Gastrocnemius medialis (tissue), 4 donors: ENCODE measurements around the gene CEP350. TPM values are rescaled to one million over a fixed set of nuclear protein-coding genes. Genes with fewer than 3 reads are reported as not detected.

ENCODE experiments used
- ATAC-seq, 2 donors: fragments of 150-250 bp; one replicate each; pipeline ENCODE4 v1.9.1; 2016
- DNase-seq, 2 donors: peaks; one replicate each; pipeline ENCODE4 v3.0.0-alpha.2; 2019
- H3K27ac ChIP-seq, 4 donors: fragments of 200-600 bp; sonication (generic); 1 replicate in 1 of 4; 2 replicates in 3 of 4; pipeline ENCODE4 v1.5.1; 2016 to 2018; ENCODE audit warnings: mild to moderate bottlenecking in 2 of 4, moderate library complexity in 1 of 4
- H3K27me3 ChIP-seq, 3 donors: fragments of 200-600 bp; sonication (generic) in 2 of 3; 1 replicate in 1 of 3; 2 replicates in 2 of 3; pipeline versions ENCODE4 v1.5.1 to v1.6.0; 2016 to 2019; ENCODE audit warnings: mild to moderate bottlenecking in 1 of 3, moderate library complexity in 1 of 3
- H3K36me3 ChIP-seq, 2 donors: fragments of 200-600 bp; sonication (generic) in 1 of 2; one replicate each; pipeline ENCODE4 v1.5.1; 2017 to 2018
- H3K4me1 ChIP-seq, 2 donors: fragments of 200-600 bp; sonication (generic) in 1 of 2; one replicate each; pipeline ENCODE4 v1.5.1; 2016 to 2017; ENCODE audit warnings: mild to moderate bottlenecking in 2 of 2
- H3K4me3 ChIP-seq, 4 donors: fragments of 200-600 bp; sonication (generic) in 3 of 4; 1 replicate in 1 of 4; 2 replicates in 3 of 4; pipeline ENCODE4 v1.5.1; 2016 to 2019; ENCODE audit warnings: mild to moderate bottlenecking in 2 of 4
- H3K9me3 ChIP-seq, 3 donors: fragments of 200-600 bp; sonication (generic) in 2 of 3; 1 replicate in 1 of 3; 2 replicates in 2 of 3; pipeline ENCODE4 v1.5.1; 2016 to 2019
- CTCF ChIP-seq, 5 experiments: fragments of 450-650 bp in 3 of 5; fragments of 200-600 bp in 2 of 5; sonication (generic) in 2 of 5; IDR thresholded peaks in 4 of 5; conservative IDR thresholded peaks in 1 of 5; 1 replicate in 4 of 5; 2 replicates in 1 of 5; pipeline ENCODE4 v1.5.1; 2016 to 2019; ENCODE audit warnings: antibody characterized with exemption in 5 of 5, mild to moderate bottlenecking in 3 of 5, moderate library complexity in 3 of 5
- POLR2A ChIP-seq, 2 donors: fragments of 450-650 bp; IDR thresholded peaks; one replicate each; pipeline ENCODE4 v1.6.1; 2017; ENCODE audit warnings: antibody characterized with exemption in 2 of 2, mild to moderate bottlenecking in 2 of 2, moderate library complexity in 2 of 2
- in situ Hi-C, 4 donors: fragments of 200-750 bp; cut with MboI; loops; one replicate each; pipeline versions ENCODE4 v1.15.0 to v1.8.0; 2017; ENCODE audit warnings: low sequenced_read_pairs in 4 of 4
- intact Hi-C: fragments of 100-400 bp; cut with DNase I; formaldehyde crosslinking; loops from one replicate; pipeline ENCODE4 v1.15.1; 2023; ENCODE audit warnings: low total_unique reads
- total RNA-seq, 4 donors: library from RNA; depleted of rRNA; stranded (reverse); fragments of >200 nt; gene quantifications; one replicate each; pipeline versions ENCODE4 v1.1.0 to v1.2.3, GENCODE V29; 2016

The CEP350 gene
- total RNA-seq, 4 donors from 2014 or later, result 83.7 to 197 (median 157) TPM

- Histone ChIP-seq H3K4me3 (no peak overlapping the region), H3K9me3 (no peaks in the 10 kb centered on the region), H3K27me3 (no peaks in the 10 kb centered on the region), H3K27ac (no peak overlapping the region), H3K36me3 (peaks cover 0 to 85% of the 10 kb centered on the region in 2 donors), H3K4me1 (no peaks in the 10 kb centered on the region)
- DNase-seq (no peak), ATAC-seq (no peak)
- in situ Hi-C loops, result loop anchor here in 3 of 4 donors (25.0 kb wide), 3 partner anchors 94 to 169 kb away; no protein-coding TSS in a partner anchor
- intact Hi-C loops, result no loop called here
- no peak for TF ChIP-seq CTCF (IDR thresholded peaks at IDR 0.05 in 4 of 5, conservative IDR thresholded peaks at IDR 0.05 in 1 of 5)
- TF ChIP-seq POLR2A (IDR thresholded peaks at IDR 0.05), result no peak
Observed at GRCh38 chr1:179917601-179918429, 36.8 kb upstream of the CEP350 start.

DNA sequence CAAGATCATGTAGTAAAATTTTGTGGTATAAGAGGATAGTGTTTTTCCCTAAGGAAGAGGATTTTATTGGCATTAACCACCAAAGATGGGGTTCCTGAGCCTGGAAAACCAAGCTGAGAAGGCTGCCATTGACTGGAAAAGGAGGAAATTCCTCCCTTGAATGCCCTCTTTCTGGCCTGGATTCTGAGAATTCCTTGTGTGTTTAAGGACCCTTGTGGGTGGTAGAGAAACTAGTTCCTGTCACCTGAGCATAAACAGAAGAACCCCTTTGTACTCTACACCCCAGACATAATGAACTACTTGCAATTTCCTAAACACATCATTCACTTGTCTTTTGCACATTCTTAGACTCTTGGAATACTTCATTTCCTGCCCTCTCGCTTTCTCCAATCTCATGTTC, 33.1 kb upstream of the CEP350 start:
- peaks cover 0 to 50% of the 10 kb centered on the region in 2 donors for H3K36me3 ChIP-seq
- in situ Hi-C loops (loop anchor here in 3 of 4 donors (25.0 kb wide), 3 partner anchors 91 to 166 kb away; no protein-coding TSS in a partner anchor), intact Hi-C loops (no loop called here)
- H3K4me1 ChIP-seq, result no peaks in the 10 kb centered on the region
- TF ChIP-seq CTCF (IDR thresholded peaks at IDR 0.05 in 4 of 5, conservative IDR thresholded peaks at IDR 0.05 in 1 of 5) (no peak), POLR2A (IDR thresholded peaks at IDR 0.05) (no peak)
- H3K27me3 ChIP-seq, result no peaks in the 10 kb centered on the region
- H3K27ac ChIP-seq, result no peak overlapping the region
- no peak overlapping the region for H3K4me3 ChIP-seq
- no peaks in the 10 kb centered on the region for H3K9me3 ChIP-seq
- DNase-seq (no peak), ATAC-seq (no peak)

DNA sequence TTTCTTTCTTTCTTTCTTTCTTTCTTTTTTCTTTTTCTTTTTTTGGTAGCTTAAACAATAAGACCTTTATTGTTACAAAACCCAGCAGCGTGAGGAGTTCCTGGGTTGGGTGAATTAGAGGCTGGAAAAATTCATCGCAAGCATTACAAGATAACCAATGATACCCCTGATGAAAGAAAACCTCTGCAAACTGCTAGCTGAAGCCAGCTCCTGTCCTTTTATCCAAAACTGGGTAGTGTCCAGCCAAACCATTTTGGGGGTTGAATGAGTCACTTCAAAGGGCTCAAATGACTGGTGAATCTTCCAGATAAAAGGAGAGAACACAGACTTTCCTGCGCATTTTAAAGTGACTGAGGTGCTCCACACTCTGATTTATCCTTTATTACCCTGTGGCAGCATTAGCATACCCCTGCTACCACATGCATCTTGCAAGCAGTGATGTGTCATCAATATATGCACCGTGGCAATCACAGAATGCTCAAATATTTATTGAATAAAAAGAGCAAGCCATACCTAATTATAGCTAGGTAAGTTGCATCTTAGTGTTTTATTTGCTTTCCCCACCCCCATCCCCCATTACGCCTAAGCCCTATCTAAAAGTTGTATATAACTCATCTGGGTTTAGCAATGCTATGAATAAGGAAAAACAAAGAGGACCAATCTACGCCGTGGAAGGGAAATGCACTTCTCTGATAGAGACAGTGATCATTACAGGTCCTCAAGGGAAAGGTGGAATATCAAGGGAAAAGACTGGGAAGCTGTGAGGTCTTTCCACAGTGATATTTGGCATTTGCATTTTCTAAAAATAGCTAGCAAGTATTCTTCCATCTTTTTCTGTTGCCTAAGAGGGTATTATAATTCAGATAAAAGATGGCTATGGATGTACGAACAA, 32.4 kb upstream of the CEP350 start:
- Histone ChIP-seq H3K4me1 (no peaks in the 10 kb centered on the region), H3K4me3 (no peak overlapping the region), H3K27ac (no peak overlapping the region), H3K9me3 (no peaks in the 10 kb centered on the region), H3K36me3 (peaks cover 0 to 44% of the 10 kb centered on the region in 2 donors), H3K27me3 (no peaks in the 10 kb centered on the region)
- DNase-seq, result no peak
- in situ Hi-C loops, result loop anchor here in 3 of 4 donors (25.0 kb wide), 3 partner anchors 90 to 165 kb away; no protein-coding TSS in a partner anchor
- TF ChIP-seq POLR2A (IDR thresholded peaks at IDR 0.05), result no peak
- no peak for TF ChIP-seq CTCF (IDR thresholded peaks at IDR 0.05 in 4 of 5, conservative IDR thresholded peaks at IDR 0.05 in 1 of 5)
- no peak for ATAC-seq
- intact Hi-C loops, result no loop called here

DNA sequence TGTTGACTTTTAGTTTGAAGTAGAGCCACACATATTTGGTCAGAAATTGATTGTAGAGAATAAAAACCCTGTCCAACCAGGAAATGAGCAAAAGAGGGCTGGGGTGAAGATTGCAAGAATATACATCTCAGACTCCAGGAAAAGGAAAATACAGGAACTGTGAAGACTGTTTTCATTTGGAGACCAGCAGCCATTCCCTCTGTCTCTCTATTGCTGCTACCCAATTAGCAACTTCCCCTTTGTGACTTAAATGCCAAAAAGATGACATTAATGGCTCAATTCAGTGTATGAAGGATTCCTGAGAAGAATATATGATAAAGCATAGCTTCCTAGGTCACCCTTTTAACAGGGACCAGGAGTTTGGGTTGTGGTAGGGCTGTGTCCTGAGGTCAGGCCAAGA, 31.6 kb upstream of the CEP350 start:
- Histone ChIP-seq H3K9me3 (no peaks in the 10 kb centered on the region), H3K27me3 (no peaks in the 10 kb centered on the region), H3K4me1 (no peaks in the 10 kb centered on the region), H3K36me3 (peaks cover 0 to 36% of the 10 kb centered on the region in 2 donors), H3K4me3 (no peak overlapping the region), H3K27ac (no peak overlapping the region)
- intact Hi-C loops, result no loop called here
- ATAC-seq (no peak), DNase-seq (no peak)
- TF ChIP-seq CTCF (IDR thresholded peaks at IDR 0.05 in 4 of 5, conservative IDR thresholded peaks at IDR 0.05 in 1 of 5), result no peak
- no peak for TF ChIP-seq POLR2A (IDR thresholded peaks at IDR 0.05)
- in situ Hi-C loops, result loop anchor here in 3 of 4 donors (25.0 kb wide), 3 partner anchors 89 to 164 kb away; no protein-coding TSS in a partner anchor
